H9 (cell line): ENCODE results near the gene CSF1. TPM values are rescaled to one million over a fixed set of nuclear protein-coding genes. Genes with fewer than 3 reads are reported as not detected.

Source experiments
- DNase-seq: peaks from one replicate; pipeline ENCODE4 v3.0.0-alpha.2; 2017
- H2AFZ ChIP-seq: one replicate; pipeline ENCODE4 v1.6.1; 2013; ENCODE audit warnings: mild to moderate bottlenecking, low read length, control low read depth, moderate library complexity
- H2AK5ac ChIP-seq: 2 replicates; pipeline ENCODE4 v1.6.1; 2013; ENCODE audit warnings: low read length, control low read depth, mixed read lengths; ENCODE audit not compliant: insufficient read length
- H2BK120ac ChIP-seq: one replicate; pipeline ENCODE4 v1.6.1; 2013; ENCODE audit warnings: low read depth, mild to moderate bottlenecking, low read length, control low read depth, inconsistent platforms; ENCODE audit not compliant: poor library complexity, severe bottlenecking
- H2BK12ac ChIP-seq: 2 replicates; pipeline ENCODE4 v1.6.1; 2013; ENCODE audit warnings: low read length, control low read depth, mixed read lengths, low read depth; ENCODE audit not compliant: insufficient read length
- H2BK15ac ChIP-seq: 2 replicates; pipeline ENCODE4 v1.6.1; 2013; ENCODE audit warnings: low read depth, low read length, control low read depth
- H2BK20ac ChIP-seq: one replicate; pipeline ENCODE4 v1.6.1; 2013; ENCODE audit warnings: low read depth, mild to moderate bottlenecking, low read length, control low read depth, inconsistent platforms; ENCODE audit not compliant: poor library complexity, severe bottlenecking
- H2BK5ac ChIP-seq: 2 replicates; pipeline ENCODE4 v1.6.1; 2013; ENCODE audit warnings: low read length, control low read depth, mixed read lengths; ENCODE audit not compliant: insufficient read length
- H3K14ac ChIP-seq: 2 replicates; pipeline ENCODE4 v1.6.1; 2013; ENCODE audit warnings: low read length, control low read depth; ENCODE audit not compliant: insufficient read depth
- H3K18ac ChIP-seq: 2 replicates; pipeline ENCODE4 v1.6.1; 2013; ENCODE audit warnings: low read depth, mild to moderate bottlenecking, mixed read lengths, low read length, control low read depth; ENCODE audit not compliant: insufficient read length
- H3K23ac ChIP-seq: 2 replicates; pipeline ENCODE4 v1.6.1; 2013; ENCODE audit warnings: low read length, control low read depth, mixed read lengths, low read depth; ENCODE audit not compliant: insufficient read length
- H3K23me2 ChIP-seq: 2 replicates; pipeline ENCODE4 v1.6.1; 2013; ENCODE audit warnings: low read depth, mild to moderate bottlenecking, mixed read lengths, low read length, control low read depth; ENCODE audit not compliant: insufficient read length, poor library complexity, severe bottlenecking
- H3K27ac ChIP-seq: 2 replicates; pipeline ENCODE4 v1.5.1; 2013; ENCODE audit warnings: low read length, control low read depth, mixed read lengths, low read depth; ENCODE audit not compliant: insufficient read length
- H3K27me3 ChIP-seq: 2 replicates; pipeline ENCODE4 v1.6.1; 2013; ENCODE audit warnings: low read length, control low read depth, inconsistent platforms; ENCODE audit not compliant: insufficient read depth
- H3K4ac ChIP-seq: 2 replicates; pipeline ENCODE4 v1.6.1; 2013; ENCODE audit warnings: low read depth, mild to moderate bottlenecking, control low read depth, inconsistent platforms, low read length, moderate library complexity
- H3K4me1 ChIP-seq: 2 replicates; pipeline ENCODE4 v1.6.1; 2013; ENCODE audit warnings: low read length, control low read depth, inconsistent platforms; ENCODE audit not compliant: insufficient read depth
- H3K4me2 ChIP-seq: 2 replicates; pipeline ENCODE4 v1.6.1; 2013; ENCODE audit warnings: low read length, control low read depth, mixed read lengths; ENCODE audit not compliant: insufficient read length, insufficient read depth
- H3K56ac ChIP-seq: 2 replicates; pipeline ENCODE4 v1.6.1; 2013; ENCODE audit warnings: low read depth, mild to moderate bottlenecking, mixed read lengths, low read length, control low read depth; ENCODE audit not compliant: insufficient read length
- H3K79me1 ChIP-seq: 2 replicates; pipeline ENCODE4 v1.6.1; 2013; ENCODE audit warnings: low read depth, mild to moderate bottlenecking, moderate library complexity, low read length, control low read depth, inconsistent platforms; ENCODE audit not compliant: insufficient read depth, poor library complexity, severe bottlenecking
- H3K79me2 ChIP-seq: 2 replicates; pipeline ENCODE4 v1.6.1; 2013; ENCODE audit warnings: low read length, control low read depth, inconsistent platforms; ENCODE audit not compliant: insufficient read depth
- H3K9ac ChIP-seq: 2 replicates; pipeline ENCODE4 v1.6.1; 2013; ENCODE audit warnings: low read length, control low read depth, mixed read lengths; ENCODE audit not compliant: insufficient read length; ENCODE audit errors: extremely low read depth
- H3K9me3 ChIP-seq: one replicate; pipeline ENCODE4 v1.6.1; 2013; ENCODE audit warnings: low read depth, low read length, inconsistent platforms; ENCODE audit not compliant: control insufficient read depth
- H3T11ph ChIP-seq: one replicate; pipeline ENCODE4 v1.6.1; 2013; ENCODE audit warnings: mild to moderate bottlenecking, low read length, control low read depth, inconsistent platforms
- H4K20me1 ChIP-seq: one replicate; pipeline ENCODE4 v1.6.1; 2013; ENCODE audit not compliant: control insufficient read depth, insufficient read length, insufficient read depth
- H4K5ac ChIP-seq: 2 replicates; pipeline ENCODE4 v1.6.1; 2013; ENCODE audit warnings: low read depth, mild to moderate bottlenecking, mixed read lengths, low read length, control low read depth; ENCODE audit not compliant: insufficient read length
- H4K8ac ChIP-seq: replicated peaks from 2 replicates; pipeline ENCODE4 v1.6.1; 2013; ENCODE audit warnings: low read length, control low read depth, mixed read lengths, low read depth; ENCODE audit not compliant: insufficient read length
- H4K91ac ChIP-seq: 2 replicates; pipeline ENCODE4 v1.6.1; 2013; ENCODE audit warnings: low read depth, mild to moderate bottlenecking, moderate library complexity, mixed read lengths, low read length, control low read depth; ENCODE audit not compliant: insufficient read length
- H3K27ac Mint-ChIP-seq, 3 experiments: 2 replicates in 2 of 3; 3 replicates in 1 of 3; pipeline ENCODE4 v1.8.0; 2020 to 2021; ENCODE audit warnings: mixed read lengths in 3 of 3, mild to moderate bottlenecking in 1 of 3, moderate library complexity in 1 of 3
- H3K27me3 Mint-ChIP-seq: 2 replicates; pipeline ENCODE4 v1.8.0; 2021; ENCODE audit warnings: low read depth, mild to moderate bottlenecking, moderate library complexity, mixed read lengths
- H3K36me3 Mint-ChIP-seq, 3 experiments: 2 replicates in 2 of 3; 3 replicates in 1 of 3; pipeline ENCODE4 v1.8.0; 2020 to 2021; ENCODE audit warnings: low read depth in 3 of 3, mixed read lengths in 3 of 3; ENCODE audit not compliant: insufficient read depth in 1 of 3
- H3K4me1 Mint-ChIP-seq, 2 experiments: 2 replicates each; pipeline ENCODE4 v1.8.0; 2020; ENCODE audit warnings: mixed read lengths in 2 of 2
- H3K4me3 Mint-ChIP-seq, 2 experiments: 2 replicates in 1 of 2; 3 replicates in 1 of 2; pipeline ENCODE4 v1.8.0; 2020 to 2021; ENCODE audit warnings: mild to moderate bottlenecking in 2 of 2, mixed read lengths in 2 of 2, moderate library complexity in 1 of 2
- H3K9me3 Mint-ChIP-seq, 2 experiments: 2 replicates in 1 of 2; 3 replicates in 1 of 2; pipeline ENCODE4 v1.8.0; 2020; ENCODE audit warnings: mild to moderate bottlenecking in 2 of 2, mixed read lengths in 2 of 2, moderate library complexity in 1 of 2
- CTCF ChIP-seq: fragments of 200-600 bp; sonication (generic); conservative IDR thresholded peaks from 3 replicates; pipeline ENCODE4 v1.8.0; 2021; ENCODE audit warnings: antibody characterized with exemption, mild to moderate bottlenecking
- WGBS: extraction: QIAGEN DNeasy Blood & Tissue Kit; methylation state at CpG from one replicate; pipeline ENCODE4 v1.1.7; 2013; ENCODE audit warnings: missing lambda C conversion rate, low lambda C conversion rate, mixed read lengths; ENCODE audit not compliant: insufficient read length; ENCODE audit errors: extremely low coverage; 5-methylcytosine and 5-hydroxymethylcytosine counted together
- total RNA-seq: library from RNA; stranded (reverse); gene quantifications from 2 replicates; pipeline ENCODE4 v1.2.1, GENCODE V29; 2021

Gene CSF1
- total RNA-seq, 1 experiment from 2014 or later, result 2.3 TPM

GRCh38 chr1:109927911-109928321 lies 17.3 kb downstream of the CSF1 start:
- Histone ChIP-seq H3K56ac (no peak overlapping the region), H2BK5ac (no peak overlapping the region), H4K5ac (no peak overlapping the region), H3K4me2 (no peak overlapping the region), H3K79me2 (no peaks in the 10 kb centered on the region), H4K91ac (no peak overlapping the region), H3K18ac (no peak overlapping the region), H4K8ac (no peak overlapping the region), H2BK15ac (no peak overlapping the region), H3K9me3 (no peaks in the 10 kb centered on the region), H3K23ac (no peak overlapping the region), H3K27ac (no peak overlapping the region), H3K14ac (no peak overlapping the region), H3K27me3 (no peaks in the 10 kb centered on the region), H3K79me1 (no peaks in the 10 kb centered on the region), H3K23me2 (peaks cover 4% of the 10 kb centered on the region), H3K9ac (no peak overlapping the region), H2BK12ac (no peak overlapping the region), H2AK5ac (no peak overlapping the region), H3K4me1 (no peaks in the 10 kb centered on the region; the same call in 1 of the 2 replicates), H2BK20ac (no peak overlapping the region), H2AFZ (no peak overlapping the region), H2BK120ac (no peak overlapping the region), H3K4ac (no peak overlapping the region), H4K20me1 (no peaks in the 10 kb centered on the region), H3T11ph (no peak overlapping the region)
- TF ChIP-seq CTCF, result no peak
- Mint-ChIP-seq H3K4me1 (peaks cover 22 to 39% of the 10 kb centered on the region in 2 experiments), H3K4me3 (no peak overlapping the region), H3K27ac (no peak overlapping the region), H3K27me3 (peaks cover 3% of the 10 kb centered on the region), H3K36me3 (peaks cover 7 to 25% (median 25%) of the 10 kb centered on the region in 3 experiments; a peak in 6 of 7 replicates), H3K9me3 (no peaks in the 10 kb centered on the region)
- no CpG with 5 or more reads among the region's 6 CpGs for WGBS
- no peak for DNase-seq
